ENCODE data around the gene SDK1.

DNA sequence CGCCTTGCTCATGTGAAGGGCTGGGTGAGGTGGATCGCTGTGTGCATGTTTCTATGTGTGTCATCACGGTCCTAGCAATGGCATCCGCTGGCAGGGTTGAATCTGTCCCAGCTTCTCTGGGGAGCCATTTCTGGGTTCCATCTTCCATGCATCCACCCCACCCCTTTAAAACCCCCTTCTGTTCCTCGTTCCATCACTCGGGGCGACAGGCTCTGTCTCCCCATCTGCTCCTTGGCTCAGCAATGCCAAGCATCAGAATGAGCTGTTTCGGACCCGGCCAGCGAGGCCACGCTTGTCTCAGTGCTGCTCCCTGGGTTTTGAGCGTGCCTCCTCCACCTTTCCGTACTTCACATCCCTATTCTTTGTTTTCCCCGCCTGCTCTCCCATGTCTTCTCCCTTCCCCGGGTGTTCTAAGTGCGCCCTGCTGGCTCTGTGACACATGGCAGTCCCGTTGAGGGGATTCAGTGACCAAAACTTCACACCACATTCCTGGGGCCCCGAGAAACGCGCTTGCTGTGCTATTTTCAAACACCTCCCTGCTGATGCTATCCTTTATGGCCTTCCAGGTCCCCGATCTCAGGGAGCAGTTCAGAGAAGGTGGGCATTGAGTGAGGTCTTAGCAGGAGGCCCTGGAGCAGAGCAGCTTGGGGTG, 827.0 kb downstream of the SDK1 start:
- TF ChIP-seq FOSL1 (IDR thresholded peaks at IDR 0.05; ENCODE audit: insufficient read depth, low read depth, low read length) (no peak), CTCF (IDR thresholded peaks at IDR 0.05; ENCODE audit: control extremely low read depth in 1 of 3, insufficient read depth in 1 of 3, low read depth in 1 of 3, low read length in 3 of 3) (no peak), SP2 (IDR thresholded peaks at IDR 0.05; ENCODE audit: low read length) (no peak), GABPA (IDR thresholded peaks at IDR 0.05; ENCODE audit: borderline replicate concordance, insufficient read depth, low read length) (no peak), ASH2L (IDR thresholded peaks at IDR 0.05; ENCODE audit: low read length) (no peak), TEAD4 (IDR thresholded peaks at IDR 0.05; ENCODE audit: low read depth, low read length) (no peak), CREB1 (IDR thresholded peaks at IDR 0.05) (no peak)
